BE2C (cell line): ENCODE data around the gene ADGRF5. TPM values are rescaled to one million over a fixed set of nuclear protein-coding genes. Genes with fewer than 3 reads are reported as not detected.

Source experiments
- DNase-seq: peaks from one replicate; pipeline ENCODE4 v3.0.0-alpha.2; 2020
- H3K27me3 ChIP-seq: fragments of 250-450 bp; sonication (Bioruptor Pico); 2 replicates; pipeline ENCODE4 v1.5.1; 2020; ENCODE audit warnings: mild to moderate bottlenecking
- H3K36me3 ChIP-seq: fragments of 250-450 bp; sonication (Bioruptor Pico); 2 replicates; pipeline ENCODE4 v1.5.1; 2020; ENCODE audit warnings: mild to moderate bottlenecking
- H3K4me1 ChIP-seq: fragments of 250-450 bp; sonication (Bioruptor Pico); 2 replicates; pipeline ENCODE4 v1.5.1; 2020
- H3K4me3 ChIP-seq: 2 replicates; pipeline ENCODE4 v1.5.1; 2011; ENCODE audit warnings: low read depth, low read length
- H3K9me3 ChIP-seq: fragments of 250-450 bp; sonication (Bioruptor Pico); 2 replicates; pipeline ENCODE4 v1.5.1; 2020
- polyA plus RNA-seq: library from polyadenylated mRNA; unstranded; fragments of >200 nt; gene quantifications from one replicate; pipeline ENCODE4 v1.2.1, GENCODE V29; 2012; ENCODE audit warnings: low read depth, missing spikeins; ENCODE audit not compliant: insufficient read length, insufficient read depth
- TF ChIP-seq, protein P1 (sequence below): IDR thresholded peaks from 2 replicates; pipeline ENCODE4 v1.5.1; 2012; ENCODE audit warnings: mild to moderate bottlenecking, low read depth, low read length

ADGRF5 gene, protein sequence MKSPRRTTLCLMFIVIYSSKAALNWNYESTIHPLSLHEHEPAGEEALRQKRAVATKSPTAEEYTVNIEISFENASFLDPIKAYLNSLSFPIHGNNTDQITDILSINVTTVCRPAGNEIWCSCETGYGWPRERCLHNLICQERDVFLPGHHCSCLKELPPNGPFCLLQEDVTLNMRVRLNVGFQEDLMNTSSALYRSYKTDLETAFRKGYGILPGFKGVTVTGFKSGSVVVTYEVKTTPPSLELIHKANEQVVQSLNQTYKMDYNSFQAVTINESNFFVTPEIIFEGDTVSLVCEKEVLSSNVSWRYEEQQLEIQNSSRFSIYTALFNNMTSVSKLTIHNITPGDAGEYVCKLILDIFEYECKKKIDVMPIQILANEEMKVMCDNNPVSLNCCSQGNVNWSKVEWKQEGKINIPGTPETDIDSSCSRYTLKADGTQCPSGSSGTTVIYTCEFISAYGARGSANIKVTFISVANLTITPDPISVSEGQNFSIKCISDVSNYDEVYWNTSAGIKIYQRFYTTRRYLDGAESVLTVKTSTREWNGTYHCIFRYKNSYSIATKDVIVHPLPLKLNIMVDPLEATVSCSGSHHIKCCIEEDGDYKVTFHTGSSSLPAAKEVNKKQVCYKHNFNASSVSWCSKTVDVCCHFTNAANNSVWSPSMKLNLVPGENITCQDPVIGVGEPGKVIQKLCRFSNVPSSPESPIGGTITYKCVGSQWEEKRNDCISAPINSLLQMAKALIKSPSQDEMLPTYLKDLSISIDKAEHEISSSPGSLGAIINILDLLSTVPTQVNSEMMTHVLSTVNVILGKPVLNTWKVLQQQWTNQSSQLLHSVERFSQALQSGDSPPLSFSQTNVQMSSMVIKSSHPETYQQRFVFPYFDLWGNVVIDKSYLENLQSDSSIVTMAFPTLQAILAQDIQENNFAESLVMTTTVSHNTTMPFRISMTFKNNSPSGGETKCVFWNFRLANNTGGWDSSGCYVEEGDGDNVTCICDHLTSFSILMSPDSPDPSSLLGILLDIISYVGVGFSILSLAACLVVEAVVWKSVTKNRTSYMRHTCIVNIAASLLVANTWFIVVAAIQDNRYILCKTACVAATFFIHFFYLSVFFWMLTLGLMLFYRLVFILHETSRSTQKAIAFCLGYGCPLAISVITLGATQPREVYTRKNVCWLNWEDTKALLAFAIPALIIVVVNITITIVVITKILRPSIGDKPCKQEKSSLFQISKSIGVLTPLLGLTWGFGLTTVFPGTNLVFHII (N-terminal part only)
- polyA plus RNA-seq: not detected

DNA sequence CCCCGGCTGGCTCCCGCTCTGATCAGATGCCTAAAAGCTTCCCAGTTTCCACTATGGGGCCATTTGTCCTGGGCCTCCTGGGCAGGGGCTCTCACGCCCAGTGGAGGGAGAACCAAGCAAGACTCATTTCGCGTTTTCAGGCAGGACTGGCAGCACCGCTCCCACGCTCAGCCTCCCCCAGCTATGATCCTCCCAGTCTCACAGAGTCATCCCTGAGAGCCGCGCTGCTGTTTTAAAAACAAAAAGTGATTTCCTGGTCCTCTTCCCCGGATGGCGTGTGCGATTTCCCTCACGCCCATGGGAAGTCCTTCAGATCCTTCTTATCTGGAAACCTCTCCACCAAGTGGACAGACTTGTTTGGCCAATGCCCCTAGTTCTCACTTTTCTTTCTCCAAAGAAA, at the start of gene ADGRF5:
Gene ADGRF5, minus strand, starts transcription at position 208 of the 400 bp plus-strand sequence. CDS start 15,176 bp downstream, outside the sequence.
- H3K27me3 ChIP-seq: no peaks in the 10 kb centered on the region; the same call in 1 of the 2 replicates
- no peak within 1 kb of the TSS for H3K4me3 ChIP-seq
- no peaks in the 10 kb centered on the region for H3K9me3 ChIP-seq
- no peak for DNase-seq
- H3K4me1 ChIP-seq: no peaks in the 10 kb centered on the region
- no peaks in the 10 kb centered on the region for H3K36me3 ChIP-seq
- TF ChIP-seq, protein P1, sequence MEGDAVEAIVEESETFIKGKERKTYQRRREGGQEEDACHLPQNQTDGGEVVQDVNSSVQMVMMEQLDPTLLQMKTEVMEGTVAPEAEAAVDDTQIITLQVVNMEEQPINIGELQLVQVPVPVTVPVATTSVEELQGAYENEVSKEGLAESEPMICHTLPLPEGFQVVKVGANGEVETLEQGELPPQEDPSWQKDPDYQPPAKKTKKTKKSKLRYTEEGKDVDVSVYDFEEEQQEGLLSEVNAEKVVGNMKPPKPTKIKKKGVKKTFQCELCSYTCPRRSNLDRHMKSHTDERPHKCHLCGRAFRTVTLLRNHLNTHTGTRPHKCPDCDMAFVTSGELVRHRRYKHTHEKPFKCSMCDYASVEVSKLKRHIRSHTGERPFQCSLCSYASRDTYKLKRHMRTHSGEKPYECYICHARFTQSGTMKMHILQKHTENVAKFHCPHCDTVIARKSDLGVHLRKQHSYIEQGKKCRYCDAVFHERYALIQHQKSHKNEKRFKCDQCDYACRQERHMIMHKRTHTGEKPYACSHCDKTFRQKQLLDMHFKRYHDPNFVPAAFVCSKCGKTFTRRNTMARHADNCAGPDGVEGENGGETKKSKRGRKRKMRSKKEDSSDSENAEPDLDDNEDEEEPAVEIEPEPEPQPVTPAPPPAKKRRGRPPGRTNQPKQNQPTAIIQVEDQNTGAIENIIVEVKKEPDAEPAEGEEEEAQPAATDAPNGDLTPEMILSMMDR: no peak

DNA sequence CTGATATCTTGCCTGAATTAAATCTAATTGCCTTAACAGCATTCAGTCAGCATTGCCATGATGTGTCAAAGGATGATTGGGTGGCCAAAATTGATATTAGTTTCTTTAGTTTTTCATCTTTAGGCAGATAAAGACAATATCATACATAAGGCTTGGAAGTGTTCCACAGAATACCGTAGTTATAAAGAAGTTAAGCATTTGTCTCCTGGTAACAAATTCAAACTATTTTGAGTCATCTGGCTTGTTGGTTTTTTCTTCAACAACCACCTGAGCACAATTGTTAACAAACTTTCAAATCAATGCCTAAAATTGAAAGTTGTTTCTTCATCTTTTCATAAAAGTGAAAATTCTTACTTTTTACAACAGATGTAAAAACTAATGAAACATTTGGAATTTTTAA, 47.5 kb upstream of the ADGRF5 start:
- Histone ChIP-seq H3K4me3 (no peak overlapping the region), H3K4me1 (no peaks in the 10 kb centered on the region), H3K9me3 (no peaks in the 10 kb centered on the region), H3K27me3 (peaks cover 7% of the 10 kb centered on the region), H3K36me3 (no peaks in the 10 kb centered on the region)
- no peak for DNase-seq
- TF ChIP-seq, protein P1: no peak

- Histone ChIP-seq H3K4me3 (no peak overlapping the region), H3K9me3 (no peaks in the 10 kb centered on the region), H3K27me3 (peaks cover 11% of the 10 kb centered on the region), H3K4me1 (no peaks in the 10 kb centered on the region), H3K36me3 (no peaks in the 10 kb centered on the region)
- TF ChIP-seq, protein P1: no peak
- DNase-seq: no peak
Observed at GRCh38 chr6:46967826-46968349, 46.1 kb upstream of the ADGRF5 start.

DNA sequence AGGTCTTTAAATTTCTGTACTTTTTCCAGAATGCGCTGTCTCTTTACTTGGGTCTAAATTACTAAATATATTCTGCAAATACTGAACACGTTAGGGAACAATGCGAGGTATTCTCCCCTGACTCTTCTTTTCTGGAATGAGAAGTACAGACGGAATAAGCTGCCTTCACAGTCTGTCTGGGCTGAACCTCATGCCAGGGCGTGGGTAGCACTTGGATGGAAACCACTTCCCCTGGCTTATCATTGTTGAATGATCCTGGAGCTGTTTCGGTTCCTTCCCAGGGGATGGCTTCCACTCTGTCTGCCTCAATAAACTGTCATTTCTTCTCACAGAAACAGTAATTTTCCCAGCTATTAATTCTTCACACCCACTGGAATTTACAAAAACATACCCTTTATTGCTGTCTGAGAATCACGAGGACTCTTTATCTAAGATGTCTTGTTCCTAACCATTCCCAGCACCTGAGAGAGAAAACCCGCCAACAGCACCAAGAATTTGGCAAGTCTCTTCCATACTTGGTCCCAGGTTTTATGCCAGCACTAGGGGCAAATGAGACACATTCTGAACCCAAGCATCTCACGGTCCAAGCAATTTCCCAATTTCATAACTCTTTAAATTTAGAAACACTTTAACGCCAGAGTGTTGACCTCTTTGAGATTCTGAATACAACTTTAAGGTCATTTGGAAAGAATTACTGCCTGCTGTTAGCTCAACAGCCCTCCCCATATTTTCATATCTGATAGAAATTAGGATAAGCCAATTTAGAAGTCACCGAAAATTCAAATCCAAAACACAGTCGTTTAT, 43.2 kb upstream of the ADGRF5 start:
- TF ChIP-seq, protein P1: no peak
- H3K4me1 ChIP-seq: no peaks in the 10 kb centered on the region
- no peaks in the 10 kb centered on the region for H3K36me3 ChIP-seq
- H3K27me3 ChIP-seq: peaks cover 7% of the 10 kb centered on the region
- no peak for DNase-seq
- no peaks in the 10 kb centered on the region for H3K9me3 ChIP-seq
- H3K4me3 ChIP-seq: no peak overlapping the region

GRCh38 chr6:46963626-46964025, 41.9 kb upstream of the ADGRF5 start:
- H3K9me3 ChIP-seq: no peaks in the 10 kb centered on the region
- H3K4me1 ChIP-seq: no peaks in the 10 kb centered on the region
- DNase-seq: no peak
- peaks cover 7% of the 10 kb centered on the region for H3K27me3 ChIP-seq
- H3K36me3 ChIP-seq: no peaks in the 10 kb centered on the region
- TF ChIP-seq, protein P1: no peak
- no peak overlapping the region for H3K4me3 ChIP-seq
